Measurements from ENCODE around the gene HMGB4. TPM values are rescaled to one million over a fixed set of nuclear protein-coding genes. Genes with fewer than 3 reads are reported as not detected.

HMGB4 gene
- total and polyA plus RNA-seq, 2 experiments from 2014 or later, result not detected

DNA sequence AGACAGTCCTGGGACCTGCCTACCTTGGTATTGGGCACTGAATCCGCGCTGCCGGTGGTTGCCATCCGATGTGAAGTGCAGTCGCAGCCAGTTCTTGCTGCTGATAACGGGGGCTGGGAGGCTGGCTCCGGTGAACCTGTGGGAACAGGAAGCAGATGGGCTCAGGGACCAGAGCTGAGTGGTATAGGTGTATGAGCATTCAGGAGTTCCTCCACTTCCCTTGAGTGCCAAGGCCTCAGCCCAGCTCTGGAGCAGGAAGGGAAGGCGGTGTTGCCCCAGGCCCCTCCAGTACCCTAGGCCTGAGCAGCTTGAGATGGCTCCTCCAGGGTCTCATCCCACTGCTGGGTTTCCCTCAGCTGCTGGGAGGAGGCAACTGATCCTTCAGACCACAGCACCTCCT is 17.0 kb upstream of the HMGB4 start:
- no peaks in the 10 kb centered on the region for H3K36me3 ChIP-seq
- peaks cover 4% of the 10 kb centered on the region for H3K4me1 ChIP-seq (ENCODE audit: low read depth)
- no peaks in the 10 kb centered on the region for H3K27me3 ChIP-seq
- no peak overlapping the region for H3K27ac ChIP-seq
- no peak for DNase-seq (ENCODE audit: low read depth in 1 of 2, low spot score in 1 of 2)
- no peaks in the 10 kb centered on the region for H3K9me3 ChIP-seq (ENCODE audit: low read depth)
- H3K4me3 ChIP-seq, result no peak overlapping the region
- TF ChIP-seq, protein P1, sequence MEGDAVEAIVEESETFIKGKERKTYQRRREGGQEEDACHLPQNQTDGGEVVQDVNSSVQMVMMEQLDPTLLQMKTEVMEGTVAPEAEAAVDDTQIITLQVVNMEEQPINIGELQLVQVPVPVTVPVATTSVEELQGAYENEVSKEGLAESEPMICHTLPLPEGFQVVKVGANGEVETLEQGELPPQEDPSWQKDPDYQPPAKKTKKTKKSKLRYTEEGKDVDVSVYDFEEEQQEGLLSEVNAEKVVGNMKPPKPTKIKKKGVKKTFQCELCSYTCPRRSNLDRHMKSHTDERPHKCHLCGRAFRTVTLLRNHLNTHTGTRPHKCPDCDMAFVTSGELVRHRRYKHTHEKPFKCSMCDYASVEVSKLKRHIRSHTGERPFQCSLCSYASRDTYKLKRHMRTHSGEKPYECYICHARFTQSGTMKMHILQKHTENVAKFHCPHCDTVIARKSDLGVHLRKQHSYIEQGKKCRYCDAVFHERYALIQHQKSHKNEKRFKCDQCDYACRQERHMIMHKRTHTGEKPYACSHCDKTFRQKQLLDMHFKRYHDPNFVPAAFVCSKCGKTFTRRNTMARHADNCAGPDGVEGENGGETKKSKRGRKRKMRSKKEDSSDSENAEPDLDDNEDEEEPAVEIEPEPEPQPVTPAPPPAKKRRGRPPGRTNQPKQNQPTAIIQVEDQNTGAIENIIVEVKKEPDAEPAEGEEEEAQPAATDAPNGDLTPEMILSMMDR (IDR thresholded peaks at IDR 0.05; ENCODE audit: low read depth, low read length), result no peak

DNA sequence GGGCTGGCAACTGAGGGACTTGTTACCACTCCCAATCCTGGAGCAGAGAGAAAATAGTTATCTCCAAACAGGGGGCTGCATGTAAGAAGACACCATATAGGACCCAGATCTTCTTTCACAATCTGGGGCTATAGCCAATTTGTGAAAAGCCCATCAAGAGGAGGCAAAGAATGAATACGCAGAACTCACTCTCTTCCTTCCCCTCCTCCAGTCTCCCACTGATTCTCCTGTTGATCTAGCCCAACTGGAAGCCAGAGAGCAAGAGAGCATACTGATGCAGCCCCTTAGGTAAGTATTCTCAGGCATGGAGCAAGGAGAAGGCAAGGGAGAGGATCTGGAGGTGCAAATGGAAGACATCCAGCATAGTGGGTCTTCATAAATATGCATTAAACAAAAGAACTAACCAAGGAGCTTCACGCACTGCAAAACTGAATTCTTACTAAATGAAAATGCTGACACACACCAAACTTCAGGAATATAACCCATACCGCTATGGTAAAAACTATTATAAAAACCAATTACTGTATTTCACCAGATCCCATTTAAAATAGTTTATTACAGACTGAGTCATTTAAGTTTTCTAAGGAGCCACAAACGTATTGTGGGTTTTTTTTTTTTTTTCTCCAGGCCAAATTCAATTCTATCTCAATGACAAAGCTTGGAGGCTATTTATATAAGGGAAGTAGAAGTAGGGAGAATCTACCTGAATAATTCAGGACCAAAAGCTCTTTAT is 15.5 kb upstream of the HMGB4 start:
- Histone ChIP-seq H3K4me3 (no peak overlapping the region), H3K9me3 (ENCODE audit: low read depth) (no peaks in the 10 kb centered on the region), H3K27ac (no peak overlapping the region), H3K4me1 (ENCODE audit: low read depth) (peaks cover 4% of the 10 kb centered on the region), H3K27me3 (no peaks in the 10 kb centered on the region), H3K36me3 (no peaks in the 10 kb centered on the region)
- DNase-seq (ENCODE audit: low read depth in 1 of 2, low spot score in 1 of 2), result no peak
- TF ChIP-seq, protein P1 (IDR thresholded peaks at IDR 0.05; ENCODE audit: low read depth, low read length), result no peak

DNA sequence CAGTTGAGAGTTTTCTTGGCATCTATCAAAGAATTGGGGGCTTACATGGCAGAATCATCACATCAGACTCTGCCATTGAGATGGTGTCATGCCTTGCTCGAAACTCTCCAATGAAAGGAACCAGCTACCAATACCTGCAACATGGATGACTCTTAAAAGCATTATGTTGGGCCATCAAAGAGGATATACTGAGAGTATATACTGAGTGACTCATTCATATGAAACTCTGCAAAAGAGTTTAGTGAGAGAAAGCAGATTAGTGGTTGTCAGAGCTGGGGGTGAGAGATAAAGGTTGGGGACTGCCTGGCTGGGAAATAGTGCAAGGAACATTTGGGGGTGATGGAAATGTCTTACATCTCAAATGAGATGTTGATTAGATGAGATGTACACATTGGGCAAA is 14.7 kb upstream of the HMGB4 start:
- H3K4me1 ChIP-seq (ENCODE audit: low read depth), result peaks cover 4% of the 10 kb centered on the region
- no peak for DNase-seq (ENCODE audit: low read depth in 1 of 2, low spot score in 1 of 2)
- TF ChIP-seq, protein P1 (IDR thresholded peaks at IDR 0.05; ENCODE audit: low read depth, low read length), result no peak
- H3K27ac ChIP-seq, result no peak overlapping the region
- no peaks in the 10 kb centered on the region for H3K27me3 ChIP-seq
- no peak overlapping the region for H3K4me3 ChIP-seq
- H3K36me3 ChIP-seq, result no peaks in the 10 kb centered on the region
- H3K9me3 ChIP-seq (ENCODE audit: low read depth), result no peaks in the 10 kb centered on the region

DNA sequence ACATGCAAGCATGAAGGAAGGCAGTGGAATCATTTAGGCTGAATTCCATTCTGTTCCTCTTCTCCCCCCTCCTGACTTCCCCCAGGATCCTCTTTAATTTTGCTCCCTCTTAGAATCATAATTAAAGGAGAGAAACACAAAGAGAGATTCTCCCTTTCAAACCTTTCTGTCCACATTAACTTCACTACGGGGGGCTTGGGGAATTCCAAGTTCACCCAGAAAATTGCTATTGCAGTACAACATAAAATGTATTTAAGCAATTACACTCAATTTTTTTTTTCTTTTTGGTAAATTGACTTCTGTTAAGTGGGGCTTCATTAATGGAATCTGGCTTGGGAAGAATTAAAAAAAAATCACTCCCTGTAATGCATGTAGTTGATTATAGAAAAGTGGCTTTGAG is 13.4 kb upstream of the HMGB4 start:
- Histone ChIP-seq H3K4me1 (ENCODE audit: low read depth) (peaks cover 4% of the 10 kb centered on the region), H3K4me3 (no peak overlapping the region), H3K9me3 (ENCODE audit: low read depth) (no peaks in the 10 kb centered on the region), H3K27me3 (no peaks in the 10 kb centered on the region), H3K27ac (no peak overlapping the region), H3K36me3 (no peaks in the 10 kb centered on the region)
- no peak for DNase-seq (ENCODE audit: low read depth in 1 of 2, low spot score in 1 of 2)
- TF ChIP-seq, protein P1 (IDR thresholded peaks at IDR 0.05; ENCODE audit: low read depth, low read length), result no peak

DNA sequence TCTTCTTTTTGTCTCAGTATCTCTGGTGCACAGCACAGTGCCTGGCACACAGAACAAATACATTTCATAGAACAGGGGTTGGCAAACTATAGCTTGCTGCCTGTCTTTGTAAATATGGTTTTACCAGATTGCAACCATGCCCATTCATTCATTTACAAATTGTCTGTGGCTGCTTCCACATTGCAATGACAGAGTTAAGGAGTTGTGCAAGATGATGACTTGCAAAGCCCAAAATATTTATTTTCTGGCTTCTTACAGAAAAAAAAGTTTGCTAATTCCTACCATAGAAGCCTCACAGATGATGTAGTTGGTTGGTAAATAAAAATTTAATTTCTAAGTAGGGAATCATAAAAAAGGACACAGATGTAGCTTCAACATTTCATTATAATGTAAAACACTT is 11.2 kb upstream of the HMGB4 start:
- Histone ChIP-seq H3K9me3 (ENCODE audit: low read depth) (no peaks in the 10 kb centered on the region), H3K4me3 (no peak overlapping the region), H3K27me3 (no peaks in the 10 kb centered on the region), H3K4me1 (ENCODE audit: low read depth) (peaks cover 4% of the 10 kb centered on the region), H3K27ac (no peak overlapping the region), H3K36me3 (no peaks in the 10 kb centered on the region)
- DNase-seq (ENCODE audit: low read depth in 1 of 2, low spot score in 1 of 2), result no peak
- TF ChIP-seq, protein P1 (IDR thresholded peaks at IDR 0.05; ENCODE audit: low read depth, low read length), result no peak

All from cardiac muscle cell (in vitro differentiated cells and primary cell).